Esophagus squamous epithelium (tissue), 4 donors: ENCODE data around the gene CENPVL3.

Experiments used
- POLR2A ChIP-seq, 4 donors: fragments of 450-650 bp; IDR thresholded peaks; one replicate each; pipeline ENCODE4 v1.6.1; 2017; ENCODE audit warnings: antibody characterized with exemption in 4 of 4, mild to moderate bottlenecking in 4 of 4, moderate library complexity in 3 of 4
- TF ChIP-seq, protein P1 (sequence below), 6 experiments: fragments of 450-650 bp in 4 of 6; fragments of 200-600 bp in 2 of 6; sonication (generic) in 2 of 6; IDR thresholded peaks; one replicate each; pipeline ENCODE4 v1.5.1; 2016 to 2019; ENCODE audit warnings: antibody characterized with exemption in 6 of 6, mild to moderate bottlenecking in 4 of 6, moderate library complexity in 4 of 6

DNA sequence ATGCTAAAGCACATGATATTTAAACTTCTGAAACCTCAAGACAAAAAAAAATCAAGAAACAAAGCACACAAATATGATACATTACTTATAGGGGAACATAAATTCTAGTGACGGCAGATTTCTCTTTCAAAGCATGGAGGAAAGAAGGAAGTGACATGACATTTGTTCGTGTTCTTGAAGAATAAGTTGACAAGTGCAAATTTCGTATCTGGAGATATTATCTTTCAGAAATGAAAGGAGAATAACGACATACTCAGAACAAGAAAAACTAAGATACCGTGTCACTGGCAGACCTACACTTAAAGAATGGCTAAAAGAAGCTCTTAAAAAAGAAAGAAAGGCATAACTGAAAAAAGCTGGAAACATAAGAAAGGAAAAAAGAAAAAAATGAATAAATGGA, 47.3 kb upstream of the CENPVL3 start:
- TF ChIP-seq, protein P1, sequence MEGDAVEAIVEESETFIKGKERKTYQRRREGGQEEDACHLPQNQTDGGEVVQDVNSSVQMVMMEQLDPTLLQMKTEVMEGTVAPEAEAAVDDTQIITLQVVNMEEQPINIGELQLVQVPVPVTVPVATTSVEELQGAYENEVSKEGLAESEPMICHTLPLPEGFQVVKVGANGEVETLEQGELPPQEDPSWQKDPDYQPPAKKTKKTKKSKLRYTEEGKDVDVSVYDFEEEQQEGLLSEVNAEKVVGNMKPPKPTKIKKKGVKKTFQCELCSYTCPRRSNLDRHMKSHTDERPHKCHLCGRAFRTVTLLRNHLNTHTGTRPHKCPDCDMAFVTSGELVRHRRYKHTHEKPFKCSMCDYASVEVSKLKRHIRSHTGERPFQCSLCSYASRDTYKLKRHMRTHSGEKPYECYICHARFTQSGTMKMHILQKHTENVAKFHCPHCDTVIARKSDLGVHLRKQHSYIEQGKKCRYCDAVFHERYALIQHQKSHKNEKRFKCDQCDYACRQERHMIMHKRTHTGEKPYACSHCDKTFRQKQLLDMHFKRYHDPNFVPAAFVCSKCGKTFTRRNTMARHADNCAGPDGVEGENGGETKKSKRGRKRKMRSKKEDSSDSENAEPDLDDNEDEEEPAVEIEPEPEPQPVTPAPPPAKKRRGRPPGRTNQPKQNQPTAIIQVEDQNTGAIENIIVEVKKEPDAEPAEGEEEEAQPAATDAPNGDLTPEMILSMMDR (IDR thresholded peaks at IDR 0.05), result no peak
- TF ChIP-seq POLR2A (IDR thresholded peaks at IDR 0.05), result no peak
